ENCODE data around the gene ATF6.

Gene ATF6

DNA sequence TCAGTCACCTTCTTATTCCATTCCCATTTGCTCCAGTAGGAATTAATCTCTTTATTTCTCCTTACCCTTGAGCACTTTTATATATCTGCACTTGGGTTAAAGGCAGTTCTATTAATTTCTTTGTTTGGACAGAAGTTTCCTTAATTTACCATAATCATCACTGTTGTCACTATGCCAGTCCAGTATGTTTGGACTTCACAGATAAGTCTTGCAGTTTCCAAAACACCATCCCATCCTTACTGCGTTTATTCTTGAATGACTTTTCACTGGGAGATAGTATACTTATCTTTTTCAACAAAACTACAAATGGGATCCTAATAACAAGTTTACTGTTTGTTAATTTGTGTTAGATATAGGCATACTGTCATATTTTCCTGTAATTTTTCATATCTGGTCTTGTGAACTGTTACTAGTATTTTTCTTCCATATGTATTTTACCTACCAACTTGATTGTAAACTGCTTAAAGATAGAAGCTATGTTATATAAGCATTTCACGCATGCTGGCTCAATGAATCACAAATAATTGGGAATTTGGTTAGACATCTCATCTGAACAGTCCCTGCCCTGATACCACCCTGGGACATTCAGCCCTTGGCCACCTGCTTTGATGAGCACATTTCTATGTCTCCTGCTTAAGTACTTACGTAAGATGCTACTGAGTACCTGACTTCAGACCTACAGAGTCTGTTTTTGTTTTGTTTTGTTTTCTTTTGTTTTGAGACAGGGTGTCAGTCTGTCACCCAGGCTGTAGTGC, 179.4 kb downstream of the ATF6 start:
- no peak for DNase-seq

DNA sequence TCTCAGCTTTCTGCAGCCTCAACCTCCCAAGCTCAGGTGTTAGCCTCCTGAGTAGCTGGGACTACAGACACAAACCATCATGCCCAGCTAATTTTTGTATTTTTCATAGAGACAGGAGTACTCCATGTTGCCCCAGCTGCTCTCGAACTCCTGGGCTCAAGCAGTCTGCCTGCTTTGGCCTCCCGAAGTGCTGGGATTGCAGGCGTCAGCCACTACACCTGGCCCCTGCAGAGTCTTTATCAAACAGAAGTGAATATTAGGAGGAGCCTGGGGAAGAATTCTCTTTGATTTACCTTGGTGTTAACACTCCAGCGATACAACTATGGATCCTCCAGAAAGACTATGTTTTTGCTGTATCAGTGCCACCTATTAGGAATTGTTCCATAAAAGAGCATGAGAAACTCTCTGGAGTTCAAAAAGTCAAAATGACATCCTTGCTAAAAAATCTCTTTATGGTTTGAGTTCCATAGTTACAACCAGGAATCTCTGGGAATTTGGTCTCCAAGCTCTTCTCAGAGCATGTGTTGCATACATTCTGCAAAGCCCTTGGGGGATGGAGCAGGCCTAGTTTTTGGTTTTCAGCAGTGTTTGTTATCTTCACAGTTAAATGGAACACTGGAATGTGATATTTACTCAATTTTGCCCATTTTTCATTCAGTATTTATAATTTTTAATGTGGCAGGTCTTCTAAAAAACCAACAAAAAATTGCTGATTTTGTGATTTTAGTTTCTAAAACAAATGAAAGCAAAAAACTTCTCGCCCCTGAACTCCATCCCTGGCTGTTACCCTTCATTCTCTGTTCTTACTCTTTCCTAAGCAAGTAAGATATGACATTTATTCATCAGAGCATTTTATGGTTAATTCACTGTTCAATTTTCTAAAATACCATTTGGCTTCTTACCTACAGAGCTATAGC, 180.2 kb downstream of the ATF6 start:
- DNase-seq, result no peak

DNA sequence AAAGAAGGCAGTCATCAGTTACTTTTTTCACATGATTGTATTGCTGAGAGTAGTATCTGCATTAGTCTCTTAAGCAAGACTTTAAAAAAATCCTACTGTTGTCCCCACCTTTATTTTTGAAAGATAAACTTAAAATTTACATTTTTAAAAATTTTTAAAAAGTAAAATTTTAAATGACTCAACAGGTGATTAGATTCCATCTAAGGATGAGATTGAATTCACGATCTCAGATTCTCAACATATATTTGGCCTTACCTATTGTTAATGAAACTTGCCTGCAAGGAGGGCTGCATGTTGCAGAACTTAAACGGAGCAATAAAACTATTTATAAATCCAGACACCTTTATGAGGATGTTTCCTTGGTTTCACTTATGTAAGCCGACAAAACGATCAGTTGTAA, 182.3 kb downstream of the ATF6 start:
- no peak for DNase-seq

DNA sequence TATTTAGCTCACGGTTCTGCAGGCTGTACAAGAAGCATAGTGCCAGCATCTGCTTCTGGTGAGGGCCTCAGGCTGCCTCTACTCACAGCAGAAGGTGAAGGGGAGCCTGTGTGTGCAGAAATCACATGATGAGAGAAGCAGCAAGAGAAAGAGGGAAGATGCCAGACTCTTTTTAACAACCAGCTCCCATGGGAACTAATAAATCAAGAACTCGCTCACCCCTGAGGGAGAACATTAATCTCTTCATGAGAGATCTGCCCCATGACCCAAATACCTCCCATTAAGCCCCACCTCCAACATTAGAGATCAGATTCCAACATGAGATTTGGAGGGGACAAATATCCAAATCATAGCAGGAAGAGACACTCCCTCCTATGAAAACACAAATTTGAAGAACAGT, 183.4 kb downstream of the ATF6 start:
- no peak for DNase-seq

DNA sequence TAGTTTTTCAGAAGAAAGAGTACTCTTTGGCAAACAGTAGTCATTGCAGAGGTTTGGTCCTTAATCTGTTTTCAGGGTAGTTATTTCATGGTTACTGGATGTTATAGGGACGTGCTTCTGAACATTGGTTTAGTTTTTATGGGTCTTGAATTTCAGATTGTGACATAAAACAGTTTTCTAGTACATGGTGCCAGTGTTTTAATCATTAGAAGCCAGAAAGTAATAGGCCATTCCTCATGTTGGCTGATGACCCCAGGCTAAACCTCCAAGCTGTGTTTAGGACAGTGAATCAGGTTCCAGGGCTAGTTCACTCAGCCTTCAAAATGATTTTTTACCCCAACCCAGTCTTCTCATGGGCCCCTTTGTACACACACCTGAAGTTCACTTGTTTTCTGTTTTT, 184.3 kb downstream of the ATF6 start:
- no peak for DNase-seq

DNA sequence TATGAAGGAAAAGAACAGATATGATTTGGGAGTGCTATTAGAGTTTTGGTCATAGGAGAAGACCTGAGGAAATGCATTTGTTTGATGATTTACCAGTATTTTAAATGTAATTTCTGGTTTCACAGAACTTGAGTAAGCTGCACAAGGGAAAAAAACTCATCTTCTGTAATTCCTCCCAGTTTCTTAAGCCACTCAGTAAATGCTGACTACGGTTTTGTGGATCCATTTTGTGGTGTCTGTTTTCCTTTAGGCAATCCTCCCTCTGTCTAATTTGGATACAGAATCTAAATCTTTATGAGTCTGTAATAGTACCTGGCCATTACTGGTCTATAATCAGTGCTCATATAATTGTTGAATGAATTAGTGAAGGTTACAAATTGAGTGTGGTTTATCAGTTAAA, 185.5 kb downstream of the ATF6 start:
- no peak for DNase-seq

DNA sequence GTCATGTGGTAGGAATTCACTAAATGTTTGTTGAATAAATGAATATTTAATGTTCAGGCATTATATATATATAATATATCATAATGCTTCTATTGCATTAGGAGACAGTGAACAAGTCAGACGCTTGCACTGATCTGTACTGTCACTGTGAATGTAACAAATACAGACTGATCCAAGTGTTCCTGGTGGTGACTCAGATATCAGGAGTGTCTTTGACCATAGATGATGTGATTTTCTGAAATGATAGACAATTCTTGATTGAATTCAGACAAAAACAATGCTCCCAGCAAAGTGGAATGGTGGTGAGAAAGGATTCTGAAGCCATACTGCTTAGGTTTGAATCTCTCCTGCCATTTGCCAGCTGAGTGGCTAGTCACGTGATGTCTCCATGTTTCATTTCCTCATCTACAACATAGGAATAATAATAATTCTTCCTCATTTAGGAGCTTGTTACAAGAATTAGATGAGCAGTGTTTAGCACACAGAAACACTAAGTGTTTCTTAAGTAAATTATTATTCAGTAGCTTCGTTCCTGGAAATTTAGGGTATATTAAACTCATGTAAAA, 186.6 kb downstream of the ATF6 start:
- no peak for DNase-seq

DNA sequence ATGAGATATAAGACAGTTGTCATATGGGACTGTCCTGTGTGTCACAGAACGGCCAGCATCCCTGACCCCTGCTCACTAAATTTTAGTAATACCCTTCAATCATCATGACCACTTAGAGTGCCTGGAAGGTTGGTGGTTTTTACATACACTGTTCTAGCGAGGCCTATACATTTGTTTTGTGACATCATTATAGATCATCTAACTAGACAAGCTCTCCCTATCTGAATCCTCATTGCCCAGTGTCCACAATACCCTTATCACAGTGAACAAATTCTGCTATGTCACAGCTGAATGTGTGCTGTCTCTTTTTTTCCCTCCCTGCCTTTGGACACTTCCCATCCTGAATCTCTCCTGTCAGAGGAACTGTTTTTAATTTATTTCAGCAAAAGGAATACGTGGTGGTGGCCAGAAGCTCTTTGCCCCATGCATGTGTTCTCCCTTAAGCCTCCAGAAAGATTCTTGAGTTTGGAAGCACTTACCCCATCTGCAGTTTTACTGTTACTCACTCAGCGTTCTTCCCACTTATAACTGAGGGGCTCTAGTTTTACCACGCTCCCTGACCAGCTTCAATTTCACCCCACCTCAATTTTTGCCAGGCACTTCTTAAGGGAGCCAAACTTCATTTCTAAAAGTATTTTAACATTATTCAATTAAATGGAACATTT, 187.3 kb downstream of the ATF6 start:
- DNase-seq, result no peak

DNA sequence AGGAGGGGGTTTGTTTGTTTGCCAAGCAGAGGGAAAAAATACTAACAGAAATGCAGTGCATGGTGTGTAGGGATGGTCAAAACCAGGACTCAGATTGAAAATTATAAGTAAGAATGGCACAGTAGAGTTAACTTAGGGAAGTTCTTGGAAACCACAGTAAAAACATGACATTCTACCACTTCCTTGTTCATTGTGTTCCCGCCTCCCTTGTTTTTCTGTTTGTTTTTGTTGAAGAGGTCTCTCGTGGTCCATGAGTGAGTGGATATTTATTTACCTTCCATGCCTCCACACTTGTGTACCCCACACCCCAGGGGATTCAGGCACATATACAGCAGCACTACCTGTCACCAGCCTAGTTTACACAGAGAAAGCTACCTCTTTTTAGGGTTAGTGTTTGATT, 187.9 kb downstream of the ATF6 start:
- no peak for DNase-seq

DNA sequence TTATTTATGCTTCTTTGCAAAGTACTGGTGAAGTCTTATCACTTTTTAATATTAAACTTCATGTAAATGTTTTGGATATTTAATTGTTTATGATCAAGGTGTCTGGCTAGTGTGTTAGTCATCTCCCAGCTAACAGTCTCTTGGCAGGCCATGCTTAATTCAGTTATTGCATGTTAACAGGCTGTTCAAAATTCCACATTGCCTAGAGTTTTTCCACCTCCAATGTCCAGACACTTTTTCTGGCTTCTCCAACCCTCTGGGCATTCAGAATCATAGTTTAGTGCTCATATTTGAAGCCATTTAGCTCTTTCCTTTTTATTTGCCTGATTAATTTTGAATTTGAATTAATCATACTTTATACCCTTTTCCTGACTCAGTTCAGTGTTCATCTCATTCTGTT, 188.3 kb downstream of the ATF6 start:
- no peak for DNase-seq

DNA sequence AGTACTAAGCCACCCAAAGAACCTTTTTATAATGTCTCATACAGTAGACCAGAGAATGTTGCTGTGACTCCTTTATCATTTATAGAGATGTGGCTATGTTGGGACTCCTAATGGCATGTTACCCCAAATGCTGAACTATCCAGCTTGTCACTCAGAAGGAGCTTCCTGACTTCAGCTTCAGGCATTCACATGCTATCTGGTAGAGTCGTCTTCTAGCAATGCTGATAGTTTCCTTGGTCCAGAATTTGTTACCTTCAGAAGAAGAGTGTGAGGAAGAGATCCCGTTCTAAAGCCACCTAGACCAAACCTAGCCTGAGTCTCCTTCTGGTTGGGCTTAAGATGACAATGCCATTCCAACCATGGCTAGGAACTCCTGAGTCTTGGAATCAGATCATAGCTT, 189.5 kb downstream of the ATF6 start:
- no peak for DNase-seq

DNA sequence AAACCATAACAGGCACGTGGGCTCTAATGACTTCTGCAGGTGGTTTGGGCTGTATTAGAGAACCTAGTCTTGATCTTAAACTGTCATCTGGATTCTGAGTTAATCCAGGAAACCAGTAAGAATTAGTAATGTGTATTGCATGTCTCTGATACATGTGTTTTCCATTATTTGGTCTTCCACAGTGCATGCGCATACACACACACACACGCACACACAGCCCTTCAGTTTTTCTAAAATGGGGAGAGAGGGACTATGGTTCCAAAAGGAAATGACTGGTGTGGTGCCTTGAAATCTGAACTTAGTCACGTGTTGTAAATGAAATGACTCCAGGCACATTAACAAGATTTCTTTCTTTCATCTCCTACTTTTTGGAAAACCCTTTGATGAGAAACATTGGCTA, 190.0 kb downstream of the ATF6 start:
- DNase-seq, result no peak

DNA sequence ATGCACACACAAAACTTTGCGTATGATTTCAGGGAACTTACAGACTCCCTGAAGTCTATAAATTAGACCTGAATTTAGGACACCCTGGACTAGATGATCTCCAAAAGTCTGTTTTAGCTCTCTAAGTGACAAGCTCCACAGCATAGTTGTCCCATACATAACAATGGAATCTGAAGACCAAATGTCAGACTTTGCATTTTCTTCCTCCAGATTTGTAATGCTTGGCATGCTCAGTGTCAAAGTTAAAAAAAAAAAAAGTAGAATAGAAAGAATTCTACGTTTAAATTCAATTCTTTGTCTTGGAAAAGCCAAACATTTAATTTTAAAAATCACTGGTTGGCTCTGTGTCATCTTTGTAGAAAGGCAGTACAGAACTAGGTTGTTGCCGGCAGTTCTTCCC, 190.8 kb downstream of the ATF6 start:
- DNase-seq, result no peak

DNA sequence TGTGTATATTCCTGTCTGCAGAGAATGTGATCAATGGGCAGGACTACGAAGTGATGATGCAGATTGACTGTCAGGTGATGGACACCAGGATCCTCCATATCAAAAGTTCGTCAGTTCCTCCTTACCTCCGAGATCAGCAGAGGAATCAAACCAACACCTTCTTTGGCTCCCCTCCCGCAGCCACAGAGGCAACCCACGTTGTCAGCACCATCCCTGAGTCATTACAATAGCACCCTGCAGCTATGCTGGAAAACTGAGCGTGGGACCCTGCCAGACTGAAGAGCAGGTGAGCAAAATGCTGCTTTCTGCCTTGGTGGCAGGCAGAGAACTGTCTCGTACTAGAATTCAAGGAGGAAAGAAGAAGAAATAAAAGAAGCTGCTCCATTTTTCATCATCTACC, 192.3 kb downstream of the ATF6 start:
- peak; percentile 24 for DNase-seq

DNA sequence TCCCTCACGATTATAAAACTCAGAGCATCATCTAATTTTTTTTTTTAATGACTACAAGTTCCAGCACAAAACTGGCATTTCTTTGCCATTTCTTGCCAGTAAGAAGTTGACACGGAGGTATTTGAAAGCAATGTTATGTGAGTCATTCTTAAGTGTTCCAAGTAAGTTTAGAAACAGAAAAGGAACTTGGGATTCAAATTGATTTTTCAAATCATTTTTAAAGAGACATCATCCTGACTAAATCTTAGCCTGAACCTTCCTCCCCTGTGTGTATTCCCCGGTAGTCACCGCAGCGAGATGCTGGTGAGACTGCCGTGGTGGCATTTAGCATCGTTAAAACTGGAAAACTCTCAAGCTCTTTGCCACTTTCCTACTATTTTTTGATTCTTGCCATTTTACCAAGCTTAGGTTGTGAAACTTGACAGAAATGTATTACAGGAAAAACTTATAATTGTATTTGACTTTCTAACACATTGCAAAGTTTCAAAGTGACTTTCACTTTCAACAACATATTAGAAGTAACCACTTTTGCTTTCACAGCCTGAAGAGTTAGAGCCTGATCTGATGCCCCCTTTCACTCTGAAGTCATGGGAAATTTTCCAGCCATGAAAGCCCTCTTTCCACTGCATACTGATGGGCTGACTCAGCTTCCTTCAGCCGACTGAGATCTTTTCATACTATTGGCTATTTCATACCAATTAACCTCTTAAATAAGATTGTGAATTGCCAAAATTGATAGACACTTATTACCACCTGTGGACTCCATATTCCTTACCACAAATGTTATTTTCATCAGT, 196.2 kb downstream of the ATF6 start:
- DNase-seq, result peak; percentile 69

DNA sequence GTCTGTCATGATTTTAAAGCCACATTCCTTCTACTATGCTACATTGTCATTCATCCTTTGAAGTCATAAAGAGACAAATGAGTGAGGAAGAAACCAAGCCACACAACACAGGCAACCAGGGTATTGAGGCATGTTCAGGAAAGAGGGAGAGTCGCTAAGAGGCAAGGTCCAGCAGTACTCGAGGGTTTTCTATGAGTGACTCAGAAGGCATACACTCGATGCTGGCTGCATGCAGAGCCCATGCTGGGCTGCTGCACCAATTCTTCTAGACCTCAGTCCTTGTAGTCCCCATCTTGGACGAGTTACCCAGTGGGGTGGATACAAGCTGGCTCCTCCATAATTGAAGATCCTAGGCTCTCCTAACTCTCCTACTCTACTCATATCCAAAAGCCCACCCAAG, 199.9 kb downstream of the ATF6 start:
- DNase-seq, result no peak

DNA sequence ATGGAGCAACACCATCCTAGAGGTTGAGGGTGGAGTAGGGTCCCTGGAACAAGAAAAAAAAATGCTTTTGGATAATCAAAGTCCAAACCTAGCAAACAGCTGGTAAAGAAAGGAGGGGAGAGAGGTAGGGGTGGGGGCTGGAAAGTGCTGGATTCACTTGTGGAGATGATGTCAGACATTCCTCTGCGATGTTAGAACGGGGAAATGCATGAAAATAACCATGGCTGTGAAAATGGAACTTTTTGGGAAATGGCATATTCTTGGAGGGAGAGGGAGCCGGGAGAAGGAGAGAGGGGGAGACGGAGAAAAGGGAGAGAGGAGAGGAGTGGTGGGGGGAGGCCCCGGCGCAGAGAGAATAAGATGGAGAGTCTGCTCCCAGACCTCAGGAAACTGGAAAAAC, 203.9 kb downstream of the ATF6 start:
- no peak for DNase-seq

DNA sequence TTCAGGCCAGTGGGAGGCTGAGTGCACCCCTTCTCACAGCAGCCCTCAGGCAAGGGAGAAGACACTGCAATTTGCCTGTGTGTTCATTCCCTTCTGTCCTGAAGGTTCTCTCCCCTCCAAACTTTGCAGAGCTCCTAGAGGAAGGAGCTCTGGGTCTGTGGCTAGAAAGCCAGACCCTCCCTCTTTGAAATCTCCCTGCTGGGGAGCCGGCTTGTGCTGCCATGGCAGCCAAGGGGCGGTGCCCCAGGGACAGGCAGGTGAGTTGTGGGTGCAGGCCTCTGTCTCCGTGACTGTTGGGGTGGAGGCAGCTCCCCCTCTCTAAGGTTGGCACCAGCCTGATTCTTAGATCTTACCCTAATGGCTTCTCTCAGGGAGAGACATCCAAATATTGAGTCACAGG, 204.5 kb downstream of the ATF6 start:
- DNase-seq, result no peak

DNA sequence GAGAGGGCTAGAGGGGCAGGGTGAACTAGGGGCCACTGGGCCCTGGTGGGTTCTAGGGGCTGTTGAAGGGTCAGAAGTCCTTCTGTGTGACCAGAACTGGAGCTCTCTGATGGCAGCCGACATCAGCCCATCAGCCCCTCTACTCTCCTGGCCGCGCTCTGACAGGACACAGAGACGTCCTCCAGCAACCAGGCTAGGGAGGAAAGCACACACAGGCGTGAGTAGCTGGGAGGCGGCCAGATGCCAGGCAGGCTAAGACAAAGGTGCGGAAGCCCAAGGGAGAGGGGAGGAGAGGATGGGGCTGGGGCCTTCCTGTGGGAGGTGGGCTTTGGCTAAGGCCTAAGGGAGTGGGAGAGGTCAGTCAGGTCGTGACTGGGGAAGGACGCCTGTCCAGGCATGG, 206.7 kb downstream of the ATF6 start:
- DNase-seq, result no peak

DNA sequence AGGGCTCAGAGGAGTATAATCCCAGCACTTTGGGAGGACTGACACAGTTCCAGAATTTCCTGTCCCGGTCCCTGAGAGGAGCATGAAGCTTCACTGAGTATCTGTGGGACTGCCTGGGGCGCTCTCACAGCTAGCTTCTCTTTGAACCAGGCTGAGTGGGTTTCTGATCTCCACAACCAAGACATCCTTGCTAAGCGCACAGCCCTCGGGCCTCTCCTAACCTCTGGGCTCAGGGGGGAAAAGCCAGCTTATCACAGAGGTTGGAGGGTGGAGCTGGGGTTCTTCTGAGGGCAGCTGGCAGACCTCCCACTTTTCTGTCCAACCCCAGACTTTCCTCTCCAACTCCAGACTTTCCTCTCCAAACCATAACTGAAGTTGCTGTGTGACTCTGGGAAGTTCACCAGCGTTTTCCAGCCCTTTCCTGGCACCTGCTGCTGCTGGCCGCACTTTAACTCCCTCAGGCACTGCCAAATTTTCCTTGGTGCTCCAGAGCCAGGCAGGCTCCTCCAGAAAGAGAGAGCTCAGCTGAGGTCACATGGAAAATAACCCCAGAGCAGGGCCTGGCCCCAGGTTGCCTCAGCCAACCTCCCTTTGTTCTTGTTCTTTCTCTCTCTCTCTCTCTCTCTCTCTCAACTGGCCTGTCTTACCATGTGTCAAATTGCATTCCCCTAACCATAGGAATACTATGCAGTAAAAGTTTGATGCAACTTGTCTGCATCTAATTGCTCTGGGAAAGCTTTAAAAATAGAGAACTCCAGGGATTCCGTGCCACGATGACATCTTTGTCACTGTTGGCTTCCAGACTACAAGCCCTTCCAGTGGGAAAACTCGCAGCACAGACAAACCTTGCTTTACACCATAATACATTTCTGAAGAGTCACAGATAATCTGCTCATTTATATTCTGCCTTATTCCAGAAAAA, 208.1 kb downstream of the ATF6 start:
- no peak for DNase-seq

DNA sequence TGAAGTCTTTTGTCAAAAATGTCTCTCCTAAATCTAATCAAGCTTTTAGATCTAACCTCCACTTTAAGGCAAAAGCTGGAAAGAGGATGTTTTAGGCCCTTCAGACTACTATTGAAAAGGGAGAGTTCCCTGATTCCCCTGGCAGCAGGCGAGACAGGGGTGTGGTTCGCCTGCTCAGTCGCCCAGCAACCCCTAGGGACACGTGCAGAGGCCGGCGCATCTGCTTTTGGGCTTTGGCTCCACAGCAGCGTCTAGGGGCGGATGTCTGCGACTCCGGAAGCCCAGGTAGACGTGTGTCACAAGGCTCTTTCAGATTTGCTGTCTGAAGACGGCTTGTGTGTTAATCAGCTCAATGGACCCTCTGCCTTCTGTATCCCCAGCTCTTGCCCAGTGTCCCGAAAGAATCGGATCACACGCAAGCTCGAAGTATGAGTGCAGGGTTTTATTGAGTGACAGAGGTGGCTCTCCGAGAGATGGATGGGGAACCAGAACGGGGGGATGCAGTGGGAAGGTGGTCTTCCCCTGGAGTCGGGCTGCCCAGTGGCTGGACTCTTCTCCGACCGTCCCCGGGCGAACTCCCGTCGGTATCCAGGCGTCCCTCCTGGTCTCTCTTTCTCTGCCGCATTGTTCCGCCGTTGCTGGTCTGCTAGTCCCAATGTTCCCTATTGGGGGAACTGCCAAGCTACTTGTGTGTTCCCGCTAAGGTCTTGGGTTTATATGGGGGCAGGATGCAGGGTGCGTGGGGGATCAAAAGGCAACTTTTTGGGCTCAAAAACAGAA, 212.1 kb downstream of the ATF6 start:
- no peak for DNase-seq
